ENCODE data around the gene GRK5. TPM values are rescaled to one million over a fixed set of nuclear protein-coding genes. Genes with fewer than 3 reads are reported as not detected.

The GRK5 gene
- total and polyA plus RNA-seq, 9 of the 15 experiments (the other 6 are each of a cell fraction or from before 2014, with no cell fraction given) = 0.46 to 0.83 (median 0.67) TPM; not detected in 2

DNA sequence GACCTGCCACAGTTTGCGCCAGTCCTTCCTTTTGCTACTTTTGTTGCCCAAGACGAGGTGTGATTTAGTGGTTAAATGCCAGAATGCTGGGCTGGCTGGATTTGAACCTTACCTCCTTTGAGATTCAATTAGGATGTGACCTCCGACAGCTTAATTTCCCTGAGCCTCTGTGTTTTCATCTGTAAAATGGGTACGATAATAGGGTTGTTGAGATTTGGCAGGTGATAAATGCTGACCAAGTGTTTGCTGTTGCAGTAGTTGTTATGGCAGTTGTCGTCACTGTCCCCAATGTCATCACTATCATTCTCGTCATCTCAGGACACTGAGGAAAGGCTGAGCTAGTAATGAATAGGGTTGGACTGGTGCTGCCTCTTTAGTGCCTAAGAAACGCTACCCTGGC is 61.1 kb downstream of the GRK5 start:
- Histone ChIP-seq H3K9ac (ENCODE audit: insufficient read depth in 1 of 2, low read depth in 2 of 2, low read length in 2 of 2) (no peak overlapping the region), H3K9me3 (replicated peaks; ENCODE audit: control insufficient read depth, insufficient read depth, low read depth, low read length) (no peaks in the 10 kb centered on the region), H3K36me3 (ENCODE audit: control insufficient read depth, insufficient read depth, low read length) (no peaks in the 10 kb centered on the region), H3K79me2 (ENCODE audit: control insufficient read depth, insufficient read depth, low read length) (no peaks in the 10 kb centered on the region), H3K4me1 (replicated peaks in 1 of 2; ENCODE audit: control insufficient read depth in 2 of 2, insufficient read depth in 2 of 2, low read length in 2 of 2) (peaks cover 17 to 31% of the 10 kb centered on the region in 2 experiments), H3K27me3 (ENCODE audit: control insufficient read depth in 2 of 2, insufficient read depth in 2 of 2, low read length in 2 of 2) (no peaks in the 10 kb centered on the region), H2AFZ (ENCODE audit: low read depth, low read length) (peak overlapping the region; percentile 70; the same call in 1 of the 2 replicates), H3K4me3 (no peak overlapping the region), H3K4me2 (ENCODE audit: insufficient read depth, low read length) (no peak overlapping the region; the same call in 1 of the 2 replicates), H3K27ac (ENCODE audit: extremely low read depth, low read depth, low read length) (no peak overlapping the region), H4K20me1 (replicated peaks; ENCODE audit: control insufficient read depth, insufficient read depth, low read length) (no peaks in the 10 kb centered on the region), H3K9me1 (ENCODE audit: control insufficient read depth, insufficient read depth, low read length) (no peaks in the 10 kb centered on the region)
- CTCF ChIA-PET (ENCODE audit: low intra/inter-chr PET ratio) = no interaction called here
- no TSS peak for BruUV-seq (replicated peaks)
- in situ Hi-C loops (cut with MboI) (no loop called here), intact Hi-C loops (cut with micrococcal nuclease) (no loop called here)
- DNase-seq (ENCODE audit: extremely low read depth in 1 of 4, low spot score in 3 of 4) (no peak), FAIRE-seq (no peak), ATAC-seq (no peak)
- TF ChIP-seq CHD4 (IDR thresholded peaks at IDR 0.05; ENCODE audit: insufficient read depth, insufficient replicate concordance, low read depth, low read length, poor library complexity, severe bottlenecking) = peak; percentile 95
- peak; percentile 39; the same call in 1 of the 2 replicates for TF ChIP-seq HDGF (IDR thresholded peaks at IDR 0.05)
- no peak for TF ChIP-seq BRD9 (IDR thresholded peaks at IDR 0.05; ENCODE audit: low read depth, partially characterized antibody)
- TF ChIP-seq SMARCA5 (IDR thresholded peaks at IDR 0.05) = peak; percentile 88; the same call in 1 of the 2 replicates
- TF ChIP-seq BCOR (IDR thresholded peaks at IDR 0.05) = peak; percentile 98
- TF ChIP-seq RCOR1 (IDR thresholded peaks at IDR 0.05; ENCODE audit: borderline replicate concordance in 1 of 2, low read depth in 2 of 2, low read length in 2 of 2) = peak in 1 of 2 experiments; percentile 80; a peak in 2 of 4 replicates
- TF ChIP-seq CBX1 (IDR thresholded peaks at IDR 0.05; ENCODE audit: low read depth) = peak; percentile 46; the same call in 1 of the 2 replicates
- TF ChIP-seq HOXB6 (CRISPR knock-in tag; IDR thresholded peaks at IDR 0.05; ENCODE audit: borderline replicate concordance) = no peak
- TF ChIP-seq ZNF316 (IDR thresholded peaks at IDR 0.05) = peak; percentile 34; the same call in 1 of the 2 replicates
- peak; percentile 89 for TF ChIP-seq HDAC2 (IDR thresholded peaks at IDR 0.05)
- no peak for TF ChIP-seq TEAD4 (IDR thresholded peaks at IDR 0.05; ENCODE audit: low read length)
- TF ChIP-seq TEAD4 (CRISPR knock-in tag; IDR thresholded peaks at IDR 0.05; ENCODE audit: borderline replicate concordance) = no peak
- TF ChIP-seq CBX3 (IDR thresholded peaks at IDR 0.05; ENCODE audit: borderline replicate concordance in 1 of 2, low read length in 2 of 2) = peak in 1 of 2 experiments; percentile 57; a peak in 2 of 3 replicates
- peak; percentile 90 for TF ChIP-seq RBM25 (IDR thresholded peaks at IDR 0.05; ENCODE audit: low read depth, low read length, severe bottlenecking)
- peak; percentile 93 for TF ChIP-seq ADNP (tag; IDR thresholded peaks at IDR 0.05)
- TF ChIP-seq KDM1A (IDR thresholded peaks at IDR 0.05) = peak; percentile 81 to 89
- WGBS (ENCODE audit: insufficient coverage, low coverage, missing lambda C conversion rate) = 62% methylated on average over 7 of the region's 7 CpGs
- POLR2A ChIA-PET = interaction anchor here (0.9 to 1.1 kb wide), 2 partner anchors 17 to 120 kb away, joined by 3 read pairs; no protein-coding TSS in a partner anchor

Data from K562 (cell line).